Osteocyte (in vitro differentiated cells): ENCODE results near the gene FAF2. TPM values are rescaled to one million over a fixed set of nuclear protein-coding genes. Genes with fewer than 3 reads are reported as not detected.

Experiments used
- DNase-seq: peaks from one replicate; pipeline ENCODE4 v3.0.0; 2021; ENCODE audit warnings: mixed read lengths; ENCODE audit not compliant: unreplicated experiment; ENCODE audit errors: extremely low spot score
- H3K27ac Mint-ChIP-seq: one replicate; pipeline ENCODE4 v1.8.0; 2021; ENCODE audit warnings: mild to moderate bottlenecking, mixed read lengths; ENCODE audit not compliant: unreplicated experiment
- H3K27me3 Mint-ChIP-seq: one replicate; pipeline ENCODE4 v1.8.0; 2021; ENCODE audit warnings: mixed read lengths; ENCODE audit not compliant: unreplicated experiment
- H3K36me3 Mint-ChIP-seq: one replicate; pipeline ENCODE4 v1.8.0; 2021; ENCODE audit warnings: mixed read lengths; ENCODE audit not compliant: unreplicated experiment
- H3K4me1 Mint-ChIP-seq: one replicate; pipeline ENCODE4 v1.8.0; 2021; ENCODE audit warnings: mixed read lengths; ENCODE audit not compliant: unreplicated experiment
- H3K4me3 Mint-ChIP-seq: one replicate; pipeline ENCODE4 v1.8.0; 2021; ENCODE audit warnings: mild to moderate bottlenecking, moderate library complexity, mixed read lengths; ENCODE audit not compliant: unreplicated experiment
- H3K9me3 Mint-ChIP-seq: one replicate; pipeline ENCODE4 v1.8.0; 2021; ENCODE audit warnings: mixed read lengths; ENCODE audit not compliant: unreplicated experiment
- total RNA-seq: library from RNA; stranded (reverse); gene quantifications from 2 replicates; pipeline ENCODE4 v1.2.1, GENCODE V29; 2021
- TF ChIP-seq, protein P1 (sequence below): fragments of 200-600 bp; sonication (generic); IDR thresholded peaks from 2 replicates; pipeline ENCODE4 v1.5.0; 2021; ENCODE audit warnings: antibody characterized with exemption, mild to moderate bottlenecking, moderate library complexity

Gene FAF2
- total RNA-seq, 1 donor from 2014 or later, result 46.9 TPM

- Mint-ChIP-seq H3K36me3 (peaks cover 52% of the 10 kb centered on the region), H3K27ac (no peak overlapping the region)
- DNase-seq, result no peak
These were observed 53.1 kb downstream of the FAF2 start for GRCh38 chr5:176501333-176501732.

GRCh38 chr5:176503496-176503895 lies 55.3 kb downstream of the FAF2 start:
- no peak for DNase-seq
- Mint-ChIP-seq H3K36me3 (peaks cover 52% of the 10 kb centered on the region), H3K4me1 (no peaks in the 10 kb centered on the region), H3K4me3 (no peak overlapping the region), H3K27me3 (no peaks in the 10 kb centered on the region), H3K9me3 (no peaks in the 10 kb centered on the region), H3K27ac (no peak overlapping the region)
- TF ChIP-seq, protein P1, sequence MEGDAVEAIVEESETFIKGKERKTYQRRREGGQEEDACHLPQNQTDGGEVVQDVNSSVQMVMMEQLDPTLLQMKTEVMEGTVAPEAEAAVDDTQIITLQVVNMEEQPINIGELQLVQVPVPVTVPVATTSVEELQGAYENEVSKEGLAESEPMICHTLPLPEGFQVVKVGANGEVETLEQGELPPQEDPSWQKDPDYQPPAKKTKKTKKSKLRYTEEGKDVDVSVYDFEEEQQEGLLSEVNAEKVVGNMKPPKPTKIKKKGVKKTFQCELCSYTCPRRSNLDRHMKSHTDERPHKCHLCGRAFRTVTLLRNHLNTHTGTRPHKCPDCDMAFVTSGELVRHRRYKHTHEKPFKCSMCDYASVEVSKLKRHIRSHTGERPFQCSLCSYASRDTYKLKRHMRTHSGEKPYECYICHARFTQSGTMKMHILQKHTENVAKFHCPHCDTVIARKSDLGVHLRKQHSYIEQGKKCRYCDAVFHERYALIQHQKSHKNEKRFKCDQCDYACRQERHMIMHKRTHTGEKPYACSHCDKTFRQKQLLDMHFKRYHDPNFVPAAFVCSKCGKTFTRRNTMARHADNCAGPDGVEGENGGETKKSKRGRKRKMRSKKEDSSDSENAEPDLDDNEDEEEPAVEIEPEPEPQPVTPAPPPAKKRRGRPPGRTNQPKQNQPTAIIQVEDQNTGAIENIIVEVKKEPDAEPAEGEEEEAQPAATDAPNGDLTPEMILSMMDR, result no peak

More at GRCh38 chr5:176501333-176501732, 53.1 kb downstream of the FAF2 start:
- TF ChIP-seq, protein P1, result no peak
- Mint-ChIP-seq H3K27me3 (no peaks in the 10 kb centered on the region), H3K4me3 (no peak overlapping the region), H3K9me3 (no peaks in the 10 kb centered on the region), H3K4me1 (no peaks in the 10 kb centered on the region)

- no peaks in the 10 kb centered on the region for H3K9me3 Mint-ChIP-seq
- no peaks in the 10 kb centered on the region for H3K4me1 Mint-ChIP-seq
- H3K36me3 Mint-ChIP-seq, result peaks cover 46% of the 10 kb centered on the region
- H3K27me3 Mint-ChIP-seq, result no peaks in the 10 kb centered on the region
- no peak overlapping the region for H3K27ac Mint-ChIP-seq
- DNase-seq, result no peak
- TF ChIP-seq, protein P1, result no peak
- no peak overlapping the region for H3K4me3 Mint-ChIP-seq
These were observed 59.7 kb downstream of the FAF2 start for GRCh38 chr5:176507911-176508310.

DNA sequence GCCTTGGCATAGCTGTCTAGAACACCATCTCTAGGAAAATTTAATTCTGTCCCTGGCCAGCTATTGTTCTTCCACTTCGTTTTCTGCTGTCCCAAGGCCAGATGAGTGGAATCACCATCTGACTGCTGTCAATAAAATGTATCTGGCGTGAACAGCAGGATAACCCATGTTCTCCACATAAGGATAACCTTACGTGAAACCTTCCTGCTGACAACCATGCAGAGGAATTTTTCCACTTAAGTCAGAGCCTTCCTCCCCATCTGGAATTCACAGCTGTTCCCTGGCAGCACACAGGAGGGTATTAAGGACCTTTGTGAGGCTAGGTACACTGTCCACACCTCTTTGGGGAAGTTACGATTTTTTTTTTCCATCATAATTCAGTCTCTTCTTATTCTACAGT lies 60.4 kb downstream of the FAF2 start:
- TF ChIP-seq, protein P1, result no peak
- no peaks in the 10 kb centered on the region for H3K9me3 Mint-ChIP-seq
- H3K27ac Mint-ChIP-seq, result no peak overlapping the region
- H3K36me3 Mint-ChIP-seq, result peaks cover 44% of the 10 kb centered on the region
- H3K27me3 Mint-ChIP-seq, result no peaks in the 10 kb centered on the region
- H3K4me3 Mint-ChIP-seq, result no peak overlapping the region
- no peaks in the 10 kb centered on the region for H3K4me1 Mint-ChIP-seq
- no peak for DNase-seq

DNA sequence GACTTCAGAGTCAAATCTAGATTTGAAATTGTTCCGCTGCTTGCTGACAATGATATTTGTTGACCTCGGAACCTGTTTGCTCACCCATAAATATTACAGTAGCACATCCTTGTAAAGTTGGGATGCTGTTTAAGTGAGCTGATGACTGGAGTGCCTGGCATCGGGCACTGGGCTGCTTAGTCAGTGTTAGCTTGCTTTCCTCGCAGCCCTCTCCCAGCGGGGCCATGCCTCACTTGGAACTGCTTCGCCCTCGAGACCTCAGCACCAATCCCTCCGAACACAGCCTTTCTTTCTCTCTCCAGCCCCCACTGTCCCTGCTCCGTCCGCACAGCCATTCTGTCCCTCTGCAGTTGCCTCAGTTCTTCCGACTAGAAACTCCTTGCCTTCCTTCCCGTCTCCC lies 65.6 kb downstream of the FAF2 start:
- TF ChIP-seq, protein P1, result no peak
- Mint-ChIP-seq H3K4me1 (no peaks in the 10 kb centered on the region), H3K27ac (no peak overlapping the region), H3K4me3 (no peak overlapping the region), H3K9me3 (no peaks in the 10 kb centered on the region), H3K27me3 (no peaks in the 10 kb centered on the region), H3K36me3 (peaks cover 14% of the 10 kb centered on the region)
- no peak for DNase-seq
